ENCODE results near the gene CCSER1.
"Not testable (repeated sequence)": the region's sequence is repeated elsewhere in the genome, so short reads cannot be mapped to it uniquely, and the experiment has no call there.

CCSER1 gene

DNA sequence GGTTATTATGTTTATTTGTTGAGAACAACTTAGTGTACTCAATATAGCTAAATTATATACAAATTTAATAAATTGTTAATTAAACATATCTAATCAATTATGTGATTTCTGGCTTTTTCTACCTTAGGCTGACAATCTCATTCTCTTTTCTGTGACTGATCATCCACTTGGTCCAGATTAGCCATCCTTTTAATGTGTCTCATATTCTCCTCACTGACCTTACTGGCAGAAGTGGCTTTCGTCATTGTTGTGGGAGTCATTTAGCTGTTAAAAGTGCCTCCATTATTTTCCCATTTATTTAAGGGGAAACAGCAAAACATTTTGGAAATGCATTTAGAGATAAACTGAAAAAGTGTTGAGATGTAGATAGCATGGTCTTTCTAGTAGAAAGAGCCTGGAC, 172.2 kb downstream of the CCSER1 start:
- Mint-ChIP-seq H3K27ac (no peak overlapping the region), H3K9me3 (peaks cover 8% of the 10 kb centered on the region), H3K4me1 (no peaks in the 10 kb centered on the region), H3K27me3 (ENCODE audit: low read depth, poor library complexity) (no peaks in the 10 kb centered on the region), H3K36me3 (ENCODE audit: low read depth) (no peaks in the 10 kb centered on the region), H3K4me3 (no peak overlapping the region)
- DNase-seq: no peak
- TF ChIP-seq, protein P1, sequence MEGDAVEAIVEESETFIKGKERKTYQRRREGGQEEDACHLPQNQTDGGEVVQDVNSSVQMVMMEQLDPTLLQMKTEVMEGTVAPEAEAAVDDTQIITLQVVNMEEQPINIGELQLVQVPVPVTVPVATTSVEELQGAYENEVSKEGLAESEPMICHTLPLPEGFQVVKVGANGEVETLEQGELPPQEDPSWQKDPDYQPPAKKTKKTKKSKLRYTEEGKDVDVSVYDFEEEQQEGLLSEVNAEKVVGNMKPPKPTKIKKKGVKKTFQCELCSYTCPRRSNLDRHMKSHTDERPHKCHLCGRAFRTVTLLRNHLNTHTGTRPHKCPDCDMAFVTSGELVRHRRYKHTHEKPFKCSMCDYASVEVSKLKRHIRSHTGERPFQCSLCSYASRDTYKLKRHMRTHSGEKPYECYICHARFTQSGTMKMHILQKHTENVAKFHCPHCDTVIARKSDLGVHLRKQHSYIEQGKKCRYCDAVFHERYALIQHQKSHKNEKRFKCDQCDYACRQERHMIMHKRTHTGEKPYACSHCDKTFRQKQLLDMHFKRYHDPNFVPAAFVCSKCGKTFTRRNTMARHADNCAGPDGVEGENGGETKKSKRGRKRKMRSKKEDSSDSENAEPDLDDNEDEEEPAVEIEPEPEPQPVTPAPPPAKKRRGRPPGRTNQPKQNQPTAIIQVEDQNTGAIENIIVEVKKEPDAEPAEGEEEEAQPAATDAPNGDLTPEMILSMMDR (IDR thresholded peaks at IDR 0.05): no peak

DNA sequence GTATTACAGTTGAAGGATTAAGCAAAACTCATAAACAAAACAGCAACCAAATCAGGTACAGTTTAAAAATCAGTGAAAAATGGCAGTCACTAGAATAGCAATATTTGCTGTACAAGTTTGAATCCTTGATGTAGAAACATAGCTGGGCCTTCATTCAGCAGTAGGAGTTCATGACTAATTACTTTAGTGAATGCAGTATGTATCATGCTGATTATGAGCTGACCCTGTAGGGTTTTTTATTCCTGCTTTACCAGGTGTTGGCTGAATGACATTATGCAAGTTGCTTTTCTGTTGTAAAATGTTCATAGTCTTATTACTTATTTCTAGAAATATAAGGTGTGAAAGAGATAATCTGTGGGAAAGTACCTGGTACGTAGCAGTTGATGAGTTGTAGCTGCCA, 179.6 kb downstream of the CCSER1 start:
- no peak for DNase-seq
- H3K4me3 Mint-ChIP-seq: no peak overlapping the region
- TF ChIP-seq, protein P1 (IDR thresholded peaks at IDR 0.05): no peak
- H3K4me1 Mint-ChIP-seq: no peaks in the 10 kb centered on the region
- peaks cover 8% of the 10 kb centered on the region for H3K9me3 Mint-ChIP-seq
- no peaks in the 10 kb centered on the region for H3K27me3 Mint-ChIP-seq (ENCODE audit: low read depth, poor library complexity)
- H3K36me3 Mint-ChIP-seq (ENCODE audit: low read depth): no peaks in the 10 kb centered on the region
- no peak overlapping the region for H3K27ac Mint-ChIP-seq

DNA sequence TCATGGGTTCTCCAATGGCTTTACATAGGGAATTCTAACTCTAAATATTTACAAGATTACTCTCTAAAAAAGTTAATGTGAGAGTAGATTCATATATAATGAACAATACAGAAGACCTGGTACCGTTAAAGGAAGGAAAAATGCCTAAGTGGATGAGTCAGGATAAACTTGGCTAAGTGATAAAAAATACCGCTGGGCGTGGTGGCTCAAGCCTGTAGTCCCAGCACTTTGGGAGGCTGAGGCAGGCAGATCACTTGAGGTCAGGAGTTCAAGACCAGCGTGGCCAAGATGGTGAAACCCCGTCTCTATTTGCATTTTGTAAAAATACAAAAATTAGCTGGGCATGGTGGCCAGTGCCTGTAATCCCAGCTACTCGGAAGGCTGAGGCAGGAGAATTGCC, 189.9 kb downstream of the CCSER1 start:
- H3K4me3 Mint-ChIP-seq; H3K9me3 Mint-ChIP-seq; H3K27ac Mint-ChIP-seq; H3K36me3 Mint-ChIP-seq (ENCODE audit: low read depth); DNase-seq; H3K27me3 Mint-ChIP-seq (ENCODE audit: low read depth, poor library complexity); H3K4me1 Mint-ChIP-seq: not testable (repeated sequence)

DNA sequence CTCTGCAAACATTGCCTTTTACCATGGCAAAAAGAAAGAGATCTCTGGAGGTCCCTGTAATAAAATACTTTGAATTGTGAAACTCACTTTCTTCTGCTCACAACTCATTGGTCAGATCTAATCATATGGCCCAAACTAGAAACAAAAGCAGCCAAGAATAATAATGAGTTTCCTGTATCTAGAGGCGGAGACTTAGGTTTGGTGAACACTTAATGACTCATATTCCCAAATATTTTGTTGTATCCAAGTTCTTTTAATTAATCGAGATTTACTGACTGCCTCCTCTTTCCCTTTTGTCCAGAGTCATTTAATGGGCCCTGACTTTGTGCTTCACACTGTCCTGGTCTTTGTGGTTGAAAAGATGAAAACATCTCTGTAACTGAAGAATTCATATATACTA, 190.6 kb downstream of the CCSER1 start:
- no peak for DNase-seq
- Mint-ChIP-seq H3K36me3 (ENCODE audit: low read depth) (no peaks in the 10 kb centered on the region), H3K27ac (no peak overlapping the region), H3K4me1 (no peaks in the 10 kb centered on the region), H3K9me3 (no peaks in the 10 kb centered on the region), H3K4me3 (no peak overlapping the region), H3K27me3 (ENCODE audit: low read depth, poor library complexity) (no peaks in the 10 kb centered on the region)
- TF ChIP-seq, protein P1 (IDR thresholded peaks at IDR 0.05): no peak

DNA sequence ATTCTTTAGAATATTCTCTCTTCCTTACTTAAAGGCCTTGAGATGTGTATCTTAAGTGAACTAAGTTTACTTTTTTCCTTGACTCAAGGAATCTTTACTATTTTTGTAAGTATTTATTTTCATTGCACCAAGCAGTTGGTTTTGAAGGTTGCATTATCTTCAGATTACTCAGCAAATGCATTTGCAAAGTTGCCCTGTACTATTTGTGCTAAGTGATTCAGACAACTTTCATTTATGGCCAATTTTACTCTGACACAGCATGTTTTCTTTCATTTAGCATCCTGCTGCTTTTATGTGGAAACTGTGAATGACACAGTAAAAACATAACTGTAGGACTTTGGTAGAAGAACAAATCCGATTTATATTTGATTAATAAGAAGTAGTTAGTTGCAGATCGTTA, 191.0 kb downstream of the CCSER1 start:
- Mint-ChIP-seq H3K4me1 (no peaks in the 10 kb centered on the region), H3K4me3 (no peak overlapping the region), H3K9me3 (no peaks in the 10 kb centered on the region), H3K36me3 (ENCODE audit: low read depth) (no peaks in the 10 kb centered on the region), H3K27me3 (ENCODE audit: low read depth, poor library complexity) (no peaks in the 10 kb centered on the region), H3K27ac (no peak overlapping the region)
- DNase-seq: no peak
- TF ChIP-seq, protein P1 (IDR thresholded peaks at IDR 0.05): no peak

DNA sequence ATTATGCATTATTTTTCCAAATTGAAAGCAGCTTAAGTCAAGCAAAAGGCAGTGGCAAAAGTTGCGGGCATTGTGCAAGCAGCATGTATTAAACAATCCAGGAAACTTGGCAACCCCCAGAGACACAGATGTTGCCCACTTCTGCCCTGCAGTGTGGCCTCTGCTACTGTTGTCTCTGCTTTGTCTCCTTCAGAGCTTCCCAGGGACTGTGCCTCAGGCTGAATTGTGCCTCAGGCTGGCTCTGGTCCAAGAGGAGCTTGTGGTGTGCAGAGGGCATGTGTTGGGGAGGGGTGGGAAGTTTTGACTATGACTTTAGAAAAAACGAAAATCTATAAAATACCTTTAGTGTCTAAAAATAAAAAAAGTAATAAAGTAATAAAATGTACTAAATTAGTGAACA, 201.4 kb downstream of the CCSER1 start:
- Mint-ChIP-seq H3K4me3 (no peak overlapping the region), H3K4me1 (no peaks in the 10 kb centered on the region), H3K27me3 (ENCODE audit: low read depth, poor library complexity) (no peaks in the 10 kb centered on the region), H3K36me3 (ENCODE audit: low read depth) (no peaks in the 10 kb centered on the region), H3K27ac (no peak overlapping the region), H3K9me3 (peaks cover 3% of the 10 kb centered on the region)
- no peak for DNase-seq
- TF ChIP-seq, protein P1 (IDR thresholded peaks at IDR 0.05): no peak

All from nephron progenitor cell (in vitro differentiated cells).